Stimulated activated CD4-positive, alpha-beta T cell treated with anti-CD3 and anti-CD28 coated beads, TNF-alpha, amount 100 ng/mL, for 4 hours (primary cell): ENCODE results near the gene MAP9.
"Not testable (repeated sequence)": the region's sequence is repeated elsewhere in the genome, so short reads cannot be mapped to it uniquely, and the experiment has no call there.

Experiments used
- DNase-seq, 3 experiments: peaks; one replicate each; pipeline ENCODE4 v3.0.0-alpha.2; 2020; ENCODE audit warnings: low read depth in 3 of 3

The MAP9 gene

DNA sequence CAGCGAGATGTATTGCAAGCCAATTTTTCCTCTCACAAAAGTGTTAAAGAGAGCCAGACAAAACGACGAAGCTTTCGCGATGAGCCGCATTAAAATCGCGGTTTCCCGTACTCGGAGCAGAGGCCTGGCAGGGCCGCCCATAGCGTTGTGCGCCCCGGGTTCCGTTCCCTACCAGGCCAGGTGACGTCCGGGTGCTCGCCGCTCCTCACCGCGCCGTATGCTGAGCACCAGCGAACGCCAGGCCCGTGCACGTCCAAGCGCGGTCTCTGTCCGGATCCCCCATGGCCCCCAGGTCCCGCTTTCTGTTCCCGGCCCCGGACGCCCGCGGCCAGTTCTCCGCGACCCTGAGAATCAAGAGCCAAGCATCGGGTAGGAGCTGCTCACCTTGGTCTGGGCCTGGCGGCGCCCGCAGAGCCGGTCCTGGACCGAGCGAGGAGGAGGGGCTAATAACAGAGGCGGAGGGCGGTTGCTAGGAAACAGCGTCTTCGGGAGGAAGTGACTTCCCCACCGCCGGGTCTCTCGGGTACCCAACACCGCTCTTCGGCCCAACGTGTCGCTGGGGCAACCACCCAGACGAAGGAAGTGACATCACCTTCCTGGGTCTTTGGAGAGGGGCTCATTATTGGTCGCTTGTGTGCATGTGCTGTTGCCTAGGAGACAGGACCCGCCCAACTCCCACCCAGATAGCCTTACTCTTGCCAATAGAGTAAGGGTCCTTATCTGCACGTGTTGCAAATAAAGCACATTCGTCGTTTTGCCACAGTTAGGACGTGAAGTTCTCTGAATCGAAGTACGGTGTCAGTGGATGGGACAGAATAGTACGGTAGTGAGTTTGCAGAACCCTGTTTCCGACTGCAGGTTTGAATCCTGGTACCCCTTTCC is at the start of gene MAP9:
Gene MAP9 (minus strand): TSS at position 579 of the 882 bp plus-strand sequence. CDS start 1,115 bp downstream, outside the sequence.
- peak; percentile 65 to 76 (median 76) for DNase-seq

DNA sequence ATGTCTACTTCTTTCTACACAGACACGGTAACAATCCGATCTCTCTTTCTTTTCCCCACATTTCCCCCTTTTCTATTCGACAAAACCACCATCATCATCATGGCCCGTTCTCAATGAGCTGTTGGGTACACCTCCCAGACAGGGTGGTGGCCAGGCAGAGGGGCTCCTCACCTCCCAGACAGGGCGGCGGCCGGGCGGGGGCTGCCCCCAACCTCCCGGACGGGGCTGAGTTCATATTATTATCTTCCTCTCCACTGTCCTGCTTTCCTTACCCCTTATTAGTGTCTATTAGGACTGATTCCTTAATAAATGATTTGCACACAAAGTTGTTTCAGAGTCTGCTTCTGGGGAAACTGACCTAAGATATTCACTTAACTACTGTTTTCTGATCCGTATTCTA is 48.0 kb upstream of the MAP9 start:
- DNase-seq, result not testable (repeated sequence)

DNA sequence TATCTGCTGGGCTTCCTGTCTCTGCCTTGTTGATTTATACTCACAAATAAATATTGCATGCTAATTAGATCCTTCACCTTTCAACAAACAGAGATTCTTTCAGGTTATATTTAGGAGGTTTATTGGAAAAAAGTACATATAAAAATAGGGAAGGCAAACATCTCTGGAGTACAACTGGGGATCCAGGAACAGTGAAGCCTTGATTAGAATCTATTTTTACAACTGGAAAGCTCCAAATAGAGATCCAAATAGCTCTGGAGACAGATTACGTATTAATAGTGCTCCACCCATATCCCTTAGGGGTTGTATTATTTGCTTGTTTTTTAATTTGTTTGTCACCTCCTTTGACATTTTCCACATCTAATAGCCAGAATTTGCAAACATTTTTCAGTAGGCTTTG is 46.9 kb upstream of the MAP9 start:
- no peak for DNase-seq

DNA sequence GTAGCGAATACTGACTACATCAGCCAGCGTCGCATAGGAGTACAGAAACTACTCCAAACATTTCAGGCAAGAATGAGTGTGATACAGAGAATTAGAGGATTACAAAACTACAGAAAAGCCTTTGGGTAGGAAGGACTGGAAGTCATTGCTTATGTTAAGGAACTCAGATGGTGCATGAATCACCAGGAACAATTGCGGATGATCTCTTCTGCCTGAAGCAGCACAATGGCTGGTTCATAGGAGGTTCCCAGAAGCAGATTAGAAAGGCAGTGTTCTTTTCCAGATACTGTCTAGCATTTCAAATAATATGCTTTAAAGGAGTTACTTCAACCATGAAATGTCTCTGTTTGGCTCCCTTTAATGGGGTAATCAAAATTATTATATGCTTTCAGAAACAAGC is 42.5 kb upstream of the MAP9 start:
- no peak for DNase-seq

DNA sequence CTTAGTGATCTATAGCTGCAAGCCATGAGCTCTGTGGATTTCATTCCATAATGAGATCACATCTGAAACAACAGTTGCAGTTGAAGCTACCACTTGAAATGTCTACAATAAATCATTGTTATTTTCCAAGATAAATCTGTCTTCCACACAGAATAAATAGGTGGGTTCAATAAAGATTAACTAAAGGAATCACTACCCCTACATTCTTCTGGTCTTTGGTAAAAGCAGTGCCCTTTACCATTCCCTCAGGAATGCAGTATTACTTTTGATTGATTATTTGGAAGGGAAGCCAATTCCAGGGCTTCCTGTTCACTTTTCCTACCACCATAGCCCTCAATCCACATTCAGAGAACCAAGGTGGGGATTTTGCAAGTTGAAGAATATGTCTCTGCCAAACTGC is 38.9 kb upstream of the MAP9 start:
- DNase-seq, result no peak

DNA sequence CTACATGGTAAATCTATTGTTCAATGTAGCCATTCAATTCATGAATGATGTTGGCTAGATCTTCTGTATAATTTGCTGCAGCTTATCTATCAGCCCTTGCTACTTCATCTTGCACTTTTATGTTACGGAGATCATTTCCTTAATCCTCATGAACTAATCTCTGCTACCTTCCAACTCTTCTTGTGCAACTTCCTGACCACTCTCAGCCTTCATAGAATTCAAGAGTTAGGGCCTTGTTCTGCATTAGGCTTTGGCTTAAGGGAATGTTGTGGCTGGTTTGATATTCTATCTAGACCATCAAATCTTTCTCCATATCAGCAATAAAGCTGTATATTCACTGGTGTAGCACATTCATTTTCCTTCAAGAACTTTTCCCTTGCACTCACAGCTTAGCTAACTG is 36.7 kb upstream of the MAP9 start:
- DNase-seq, result no peak

DNA sequence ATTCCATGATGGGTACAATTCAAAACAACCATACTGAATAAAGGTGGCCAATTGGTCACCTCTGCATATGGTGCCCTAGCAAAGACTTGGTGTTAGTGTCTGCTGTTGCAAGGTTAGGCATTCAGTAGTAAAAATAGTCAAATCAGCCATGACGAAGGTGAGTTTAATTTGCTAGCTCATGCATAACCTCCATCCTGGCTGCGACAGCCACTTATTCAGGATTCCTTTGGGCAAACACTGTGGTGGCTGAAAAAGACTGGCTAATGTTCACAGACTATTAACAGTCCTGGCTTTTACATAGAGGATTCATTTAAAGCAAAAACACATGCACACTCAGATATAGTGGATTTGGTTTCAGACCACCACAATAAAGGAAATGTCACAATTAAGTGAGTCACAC is 34.8 kb upstream of the MAP9 start:
- no peak for DNase-seq

DNA sequence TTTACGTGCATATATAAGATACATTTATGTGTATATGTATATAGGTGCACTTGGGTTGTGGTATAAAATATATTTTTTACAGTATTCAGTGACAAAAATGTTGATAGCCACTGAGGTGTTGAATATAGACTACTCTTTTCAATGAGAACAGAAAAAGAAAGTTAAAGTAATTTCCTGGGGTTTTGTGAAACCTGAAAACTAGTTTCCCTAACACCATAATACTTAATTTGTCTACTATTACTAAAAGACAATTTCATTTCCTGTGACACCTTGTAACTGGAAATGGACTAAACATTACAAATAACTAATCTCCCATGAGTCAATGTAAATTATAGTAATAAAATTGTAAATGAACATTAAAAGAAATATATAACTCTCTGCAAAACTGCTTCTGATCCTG is 32.0 kb upstream of the MAP9 start:
- no peak for DNase-seq

DNA sequence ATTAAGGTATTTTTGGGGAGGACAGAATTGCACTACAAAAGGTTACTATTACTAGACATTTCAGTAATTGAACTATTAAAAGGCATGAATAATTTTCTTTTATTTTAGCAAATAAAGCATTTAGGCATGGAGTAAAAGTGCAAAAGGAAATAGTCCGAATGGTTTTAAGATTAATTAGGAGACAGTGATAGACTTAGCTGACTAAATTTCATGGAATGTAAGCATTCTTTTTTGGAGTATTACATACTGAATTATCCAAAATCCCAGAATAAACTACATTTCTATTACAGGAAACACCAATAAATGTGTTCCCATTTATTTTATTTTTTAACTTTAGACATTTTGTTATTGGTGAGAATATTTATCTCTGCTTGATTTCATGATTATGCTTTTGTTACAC is 30.7 kb upstream of the MAP9 start:
- no peak for DNase-seq

DNA sequence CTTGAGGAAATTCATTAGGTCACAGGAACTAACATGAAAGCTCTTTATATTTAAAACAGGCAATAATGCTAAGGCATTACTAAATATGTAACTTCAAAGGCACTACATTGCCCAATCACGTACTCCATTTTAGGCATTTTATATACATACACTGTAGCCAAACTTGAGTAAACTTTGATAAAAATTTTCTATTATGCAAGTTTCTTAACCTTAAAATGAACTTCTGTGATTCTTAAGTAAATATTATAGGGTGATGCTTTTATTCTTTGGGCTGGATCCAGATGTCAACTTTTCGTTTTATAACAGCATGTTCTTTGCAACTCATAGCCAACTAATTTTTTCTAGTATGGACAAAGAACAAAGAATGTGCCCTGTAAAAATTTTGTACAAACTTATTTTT is 28.3 kb upstream of the MAP9 start:
- no peak for DNase-seq

DNA sequence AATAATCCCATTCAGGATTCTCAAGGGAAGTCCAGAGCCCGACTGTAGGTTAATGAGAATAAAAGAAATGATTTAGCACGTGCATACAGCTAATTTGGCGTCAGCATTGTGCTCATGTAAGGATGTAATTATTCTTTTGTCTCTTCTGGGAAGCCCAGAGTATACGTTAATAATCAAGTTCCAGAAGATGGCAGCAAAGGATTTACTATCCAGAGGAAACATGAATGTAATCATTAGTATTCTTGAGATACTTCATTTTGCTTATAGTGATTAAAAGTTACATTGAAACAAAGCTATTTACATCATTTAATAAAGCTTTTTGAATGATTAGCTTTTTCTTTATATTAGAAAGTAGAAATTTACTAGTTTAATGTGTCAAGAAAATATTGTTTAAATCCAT is 27.1 kb upstream of the MAP9 start:
- DNase-seq, result no peak

DNA sequence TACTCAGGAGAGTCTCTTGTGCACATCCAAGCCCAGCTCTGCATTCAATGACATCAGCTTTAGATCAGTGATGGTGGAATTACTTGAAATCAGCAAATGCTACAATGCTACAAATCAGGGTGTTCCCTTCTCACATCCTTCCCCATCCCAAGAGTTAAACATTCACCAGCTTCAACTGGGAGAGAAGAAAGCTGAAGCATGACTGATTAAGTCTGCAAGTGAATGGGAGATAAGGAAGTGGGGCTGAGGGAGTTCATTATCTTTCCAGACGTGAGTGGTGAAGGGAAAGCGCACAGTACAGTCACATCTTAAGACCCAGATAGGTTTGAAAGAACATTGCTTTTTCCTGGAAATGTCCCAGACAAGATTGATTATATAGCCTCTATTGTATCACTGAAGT is 26.2 kb upstream of the MAP9 start:
- DNase-seq, result no peak

DNA sequence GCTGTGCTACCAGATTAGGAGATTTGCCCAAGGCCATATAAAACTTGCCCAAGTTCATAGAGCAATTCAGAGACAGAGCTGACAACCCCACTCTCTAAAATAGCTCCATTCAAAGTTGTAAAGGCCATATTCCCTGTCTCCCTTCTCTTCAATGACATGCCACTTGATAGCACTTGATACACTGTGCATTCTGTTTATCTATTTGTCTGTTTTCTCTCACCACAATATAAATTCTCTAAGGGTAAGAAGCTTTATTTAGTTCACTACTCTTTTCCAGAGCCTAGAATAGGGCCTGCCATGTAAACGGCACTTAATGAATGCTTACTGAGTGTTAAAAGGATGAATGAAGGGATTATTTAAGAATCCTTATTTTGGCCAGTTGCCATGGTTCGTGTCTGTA is 24.1 kb upstream of the MAP9 start:
- no peak for DNase-seq

DNA sequence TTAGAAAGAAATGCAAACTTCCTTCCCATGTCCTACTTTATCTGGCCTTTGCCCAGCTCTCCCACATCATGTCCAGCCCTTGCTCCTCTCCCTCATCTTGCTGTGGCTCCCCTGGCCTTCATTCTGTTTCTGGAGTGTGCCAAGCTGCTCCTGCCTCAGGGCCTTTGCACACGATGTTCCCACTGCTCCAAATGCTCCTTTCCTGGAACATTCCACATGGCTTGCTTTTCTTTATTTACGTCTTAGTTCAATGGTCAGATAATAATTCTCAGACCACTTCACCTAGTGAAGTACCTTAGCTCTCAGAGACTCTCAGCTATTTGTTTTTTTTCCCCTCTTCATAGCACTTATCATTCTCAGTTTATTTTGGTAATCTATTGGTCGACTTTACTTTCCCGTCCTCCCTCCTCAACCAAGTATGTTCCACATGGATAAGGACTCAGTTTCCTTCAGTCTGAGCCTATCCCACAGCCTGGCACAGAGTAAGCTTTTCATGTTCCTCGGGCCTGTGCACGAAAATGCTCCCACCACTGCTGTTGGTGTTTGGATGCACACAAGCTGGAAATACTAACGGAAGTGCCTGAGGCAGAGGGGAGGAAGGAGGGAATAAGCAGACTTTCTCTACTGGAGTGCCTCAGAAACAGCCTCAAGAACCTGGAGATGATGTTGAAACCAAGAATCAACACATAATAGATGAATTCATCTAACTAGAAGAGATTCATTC is 23.4 kb upstream of the MAP9 start:
- DNase-seq, result no peak

DNA sequence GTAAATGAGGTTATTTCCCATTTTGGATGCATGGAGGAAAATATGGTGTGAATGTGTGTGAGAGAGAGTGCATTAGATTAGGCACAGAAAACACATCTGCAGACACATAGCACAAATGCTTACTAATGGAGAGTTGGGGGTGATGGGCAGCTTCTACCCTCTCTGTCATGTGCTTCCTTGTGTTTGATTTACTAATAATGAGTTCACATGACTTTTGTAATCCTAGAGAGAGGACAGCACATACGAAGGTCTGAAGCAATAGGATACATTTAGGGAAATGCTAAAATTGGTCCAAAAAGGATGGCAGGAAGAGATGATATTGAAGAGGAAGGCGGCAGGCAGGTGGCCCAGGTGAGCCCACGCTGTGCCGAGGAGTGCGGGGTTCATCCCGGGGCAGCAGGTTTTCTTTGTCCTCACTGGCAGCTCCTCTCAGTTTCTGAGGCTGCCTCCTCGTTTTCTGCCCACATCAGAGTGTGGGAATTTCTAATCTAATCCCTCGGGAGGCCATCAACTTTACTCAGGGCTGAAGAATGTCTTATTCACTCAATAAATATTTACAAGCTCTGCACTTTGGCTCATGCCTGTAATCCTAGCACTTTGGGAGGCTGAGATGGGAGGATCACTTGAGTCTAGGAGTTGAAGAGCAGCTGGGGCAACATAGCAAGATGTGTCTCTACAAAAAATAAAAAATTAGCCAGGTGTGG is 15.9 kb upstream of the MAP9 start:
- no peak for DNase-seq

DNA sequence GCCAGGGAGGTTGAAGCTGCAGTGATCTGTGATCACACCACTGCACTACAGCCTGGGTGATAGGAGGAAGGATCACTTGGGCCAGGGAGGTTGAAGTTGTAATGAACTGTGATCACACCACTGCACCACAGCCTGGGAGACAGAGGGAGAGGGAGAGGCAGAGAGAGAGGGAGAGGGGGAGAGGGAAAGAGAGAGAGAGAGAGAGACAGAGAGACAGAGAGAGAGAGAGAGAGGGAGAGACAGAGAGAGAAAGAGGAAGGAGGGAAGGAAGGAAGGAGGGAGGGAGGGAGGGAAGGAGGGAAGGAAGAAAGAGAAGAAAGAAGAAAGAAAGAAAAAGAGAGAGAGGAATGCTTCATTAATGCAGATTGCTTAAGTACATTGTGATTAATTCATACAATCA is 15.2 kb upstream of the MAP9 start:
- no peak for DNase-seq

DNA sequence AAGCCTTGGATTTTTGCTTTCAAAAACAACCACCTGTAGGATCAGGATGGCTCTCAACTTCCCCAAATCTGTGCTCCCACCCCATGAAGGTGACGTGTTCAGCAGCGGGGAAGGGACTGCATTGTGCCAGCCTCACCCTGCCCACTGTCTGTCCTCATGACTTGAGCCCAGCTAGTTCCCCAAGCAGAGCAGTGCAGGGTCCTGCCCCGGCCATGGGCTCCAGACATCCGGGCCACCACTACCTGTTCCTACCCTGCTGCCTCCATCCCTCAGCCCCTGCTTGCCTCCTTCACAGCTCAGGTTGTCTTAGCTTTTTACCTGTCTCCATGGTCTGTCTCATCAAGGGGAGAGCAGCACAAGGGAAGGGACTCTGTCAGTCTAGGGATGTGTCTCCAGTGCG is 11.4 kb upstream of the MAP9 start:
- no peak for DNase-seq

DNA sequence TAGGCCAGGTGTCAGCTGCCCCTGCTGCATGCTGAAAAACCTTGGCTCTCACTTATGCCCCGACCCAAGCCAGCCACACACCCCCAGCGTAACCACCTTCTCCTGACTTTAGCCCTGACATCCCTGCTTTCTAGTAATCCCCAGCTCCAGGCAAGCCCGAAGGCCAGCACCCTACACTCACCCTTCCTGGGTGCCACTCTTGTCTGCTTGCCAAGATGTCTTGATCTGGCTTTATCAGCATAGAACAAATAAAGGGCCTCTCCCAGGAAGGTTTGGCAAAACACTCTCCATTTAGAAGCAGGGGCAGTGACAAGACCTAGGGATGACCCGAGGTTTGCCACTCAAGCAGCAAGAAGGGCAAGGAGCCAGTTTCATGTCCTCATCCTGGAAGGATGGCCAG is 6.8 kb upstream of the MAP9 start:
- DNase-seq, result no peak

DNA sequence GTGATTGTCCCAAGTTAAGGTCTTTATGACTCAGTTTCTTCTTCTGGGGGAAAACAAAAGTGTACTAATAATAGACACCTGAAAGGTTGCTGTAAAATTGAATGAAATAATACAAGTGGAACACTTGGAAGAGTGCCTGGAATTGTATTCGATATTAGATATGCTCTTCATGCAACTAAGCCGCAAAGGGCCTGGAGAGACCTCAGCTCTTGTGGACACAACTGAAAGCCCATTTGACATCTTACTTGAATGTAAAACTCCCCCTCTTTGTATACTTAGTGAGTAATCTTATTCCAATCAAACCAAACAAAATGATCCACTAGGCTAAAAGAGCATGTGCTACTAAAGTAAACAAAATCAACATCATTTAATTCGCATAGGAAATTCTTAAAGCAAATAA is 511 bp upstream of the MAP9 start:
- no peak for DNase-seq

DNA sequence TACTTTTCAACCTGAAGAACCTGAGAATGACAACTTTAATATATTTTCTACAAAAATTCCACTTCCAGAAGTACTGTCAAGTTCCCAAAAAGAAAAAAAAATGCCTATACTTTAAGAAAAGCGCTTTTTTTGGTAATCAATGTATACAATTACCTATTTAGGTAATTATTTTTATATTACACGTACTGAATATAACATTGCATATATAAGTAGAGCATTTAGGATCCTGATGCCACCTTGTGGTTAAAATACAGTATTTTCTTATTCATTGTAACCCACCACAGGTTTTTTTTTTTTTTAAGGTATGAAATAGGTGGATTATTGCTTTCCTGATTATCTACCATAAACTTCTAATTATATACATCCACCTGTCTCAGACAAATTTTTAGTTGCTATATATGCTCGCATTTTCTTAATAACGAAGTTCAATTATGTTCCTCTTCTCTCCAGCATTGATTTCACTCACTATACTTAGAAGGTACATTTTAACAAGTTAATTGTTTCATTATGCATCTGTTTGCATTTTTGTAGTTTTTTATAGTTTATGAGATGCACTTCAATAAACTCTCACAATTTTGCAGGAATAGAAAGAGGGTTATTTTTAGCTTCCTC is 5.2 kb downstream of the MAP9 start:
- DNase-seq, result no peak

DNA sequence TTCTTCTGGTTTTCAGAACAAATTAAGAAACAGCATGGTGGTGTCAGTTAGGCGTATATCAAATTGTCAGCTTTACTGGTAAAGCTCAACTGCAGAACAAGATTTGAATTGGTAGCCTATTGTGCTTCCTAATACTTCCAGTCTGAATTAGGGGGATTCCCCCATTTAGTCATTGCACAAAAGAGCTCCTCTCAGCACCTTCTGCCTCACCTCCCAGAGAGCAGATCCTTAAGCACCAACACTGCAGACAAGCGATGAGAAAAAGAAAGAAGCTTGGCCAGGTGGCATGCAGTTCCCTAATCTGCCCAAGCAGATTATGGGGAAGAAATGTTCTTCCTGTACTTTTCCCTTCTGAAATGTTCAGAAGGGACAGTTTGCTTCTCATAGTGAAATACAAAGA is 9.2 kb downstream of the MAP9 start:
- no peak for DNase-seq

DNA sequence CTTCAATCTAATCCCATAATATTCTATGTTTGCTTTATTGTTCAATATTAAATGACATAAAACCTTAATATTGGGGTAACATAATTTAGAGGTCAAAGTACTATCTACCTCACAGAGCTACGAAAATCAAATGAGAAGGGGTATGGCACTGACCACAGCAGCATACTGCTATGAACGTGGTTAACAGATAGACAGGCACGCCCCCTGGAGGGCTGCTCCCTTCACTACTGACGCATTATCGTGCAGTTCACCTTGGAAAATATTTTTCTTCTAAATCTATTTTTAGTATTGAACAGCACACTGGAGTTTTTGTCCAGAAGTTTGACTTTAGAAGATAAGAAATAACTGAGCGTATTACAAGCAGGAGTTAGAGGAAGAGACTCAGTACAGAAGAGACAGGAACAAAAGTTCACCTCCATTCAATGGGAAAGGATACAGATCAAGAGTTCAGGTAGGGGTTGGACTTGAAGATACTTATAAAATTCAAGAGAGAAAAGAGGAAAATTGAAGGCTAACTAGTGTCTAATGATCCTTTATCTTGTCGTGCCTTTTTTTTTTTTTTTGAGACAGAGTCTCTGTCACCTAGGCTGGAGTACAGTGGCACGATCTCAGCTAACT is 22.7 kb downstream of the MAP9 start:
- DNase-seq, result no peak
